Testis (tissue), 2 donors: Measurements from ENCODE around the gene SNX20.

Experiments
- CTCF ChIP-seq, 3 experiments: fragments of 450-650 bp in 2 of 3; fragments of 200-600 bp in 1 of 3; sonication (generic) in 1 of 3; IDR thresholded peaks; one replicate each; pipeline ENCODE4 v1.5.1; 2016 to 2019; ENCODE audit warnings: antibody characterized with exemption in 3 of 3, mild to moderate bottlenecking in 2 of 3, moderate library complexity in 1 of 3
- POLR2A ChIP-seq: fragments of 450-650 bp; IDR thresholded peaks from one replicate; pipeline ENCODE4 v1.6.1; 2017; ENCODE audit warnings: antibody characterized with exemption, mild to moderate bottlenecking, moderate library complexity

- TF ChIP-seq CTCF (IDR thresholded peaks at IDR 0.05) (no peak), POLR2A (no peak)
Observed at GRCh38 chr16:50646345-50646744, 34.8 kb downstream of the SNX20 start.
